T-helper 9 cell (primary cell): ENCODE measurements around the gene AMBP.

ENCODE experiments used
- DNase-seq: peaks from one replicate; pipeline ENCODE4 v3.0.0-alpha.2; 2020
- total RNA-seq, 2 donors: gene quantifications; one replicate each; lab custom pipeline; 2026; lab: John Stamatoyannopoulos, UW

AMBP gene
- 0 reads per million in 2 donors for total RNA-seq

DNA sequence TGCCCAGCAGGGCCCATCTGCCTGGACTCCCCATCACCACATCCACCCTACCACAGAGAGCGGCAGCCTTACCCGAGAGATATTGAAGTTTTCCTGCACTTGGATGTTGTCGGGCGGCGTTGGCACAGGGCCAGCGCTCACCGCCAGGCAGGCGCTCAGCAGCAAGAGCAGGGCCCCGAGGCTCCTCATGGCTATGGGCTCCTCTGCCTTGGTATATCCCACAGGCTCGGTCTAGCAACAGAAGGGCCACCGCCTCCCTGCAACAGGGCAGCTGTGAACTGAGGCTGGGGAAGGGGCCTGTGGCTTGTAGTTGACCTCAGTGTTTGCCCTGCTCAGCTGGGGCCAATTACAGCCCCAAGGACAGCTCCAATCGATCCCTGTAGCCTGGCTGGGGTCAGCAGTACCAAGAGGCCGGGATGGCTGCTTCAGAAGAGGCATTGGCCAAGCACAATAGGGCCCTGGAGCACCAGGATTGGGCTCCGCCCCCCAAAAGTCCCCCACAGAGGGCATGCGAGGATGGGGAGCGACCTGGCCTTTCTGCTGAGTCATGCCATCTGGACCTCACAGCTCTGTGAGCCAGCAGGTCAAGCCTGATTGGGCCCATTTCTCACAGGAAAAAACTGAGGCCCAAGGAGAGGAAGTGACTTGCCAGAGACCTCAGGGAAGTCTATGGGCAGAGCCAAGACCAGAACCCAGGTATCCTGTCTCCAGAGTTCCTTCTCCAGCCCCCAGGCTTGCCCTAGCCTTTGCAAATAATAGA lies at the start of gene AMBP:
Gene AMBP (minus strand): TSS at position 280 of the 760 bp plus-strand sequence. CDS start 91 bp downstream, at position 189.
- DNase-seq, result no peak

DNA sequence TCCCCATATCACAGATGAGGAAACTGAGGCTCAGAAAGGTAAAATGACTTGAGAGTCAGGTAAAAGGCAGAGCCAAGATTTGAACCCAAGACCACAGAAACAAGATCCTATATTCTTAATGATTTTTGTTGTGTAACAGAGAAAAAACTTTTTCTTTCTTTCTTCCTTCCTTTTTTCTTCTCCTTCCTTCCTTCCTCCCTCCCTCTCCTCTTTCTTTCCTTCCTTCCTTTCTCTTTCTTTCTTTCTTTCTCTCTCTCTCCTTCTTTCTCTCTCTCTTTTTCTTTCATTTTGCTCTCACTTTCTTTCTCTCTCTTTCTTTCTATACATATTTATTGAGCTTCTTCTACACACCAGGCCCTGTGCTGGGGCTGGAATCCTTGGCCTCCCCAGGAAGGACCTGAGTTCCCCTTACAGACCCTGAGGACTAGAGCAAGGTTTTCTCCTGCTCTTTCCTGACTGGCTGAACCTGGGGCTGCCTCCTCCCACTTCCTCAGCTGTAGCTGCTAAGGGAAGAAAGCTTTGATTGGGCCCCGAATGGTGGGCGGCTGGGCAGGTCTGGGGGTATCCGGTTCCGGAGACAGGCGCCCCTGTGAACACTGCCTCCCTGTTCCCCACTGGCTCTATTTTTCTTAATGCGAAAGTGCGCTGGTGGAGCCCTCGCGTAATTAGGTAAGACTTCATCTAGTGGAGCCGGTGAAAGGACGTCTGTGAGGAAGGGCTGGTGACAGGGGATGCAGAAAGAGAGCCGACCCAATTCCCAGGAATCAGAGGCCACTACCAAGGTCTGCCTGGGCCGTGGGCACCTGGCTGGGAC lies 48.4 kb upstream of the AMBP start:
- no peak for DNase-seq

DNA sequence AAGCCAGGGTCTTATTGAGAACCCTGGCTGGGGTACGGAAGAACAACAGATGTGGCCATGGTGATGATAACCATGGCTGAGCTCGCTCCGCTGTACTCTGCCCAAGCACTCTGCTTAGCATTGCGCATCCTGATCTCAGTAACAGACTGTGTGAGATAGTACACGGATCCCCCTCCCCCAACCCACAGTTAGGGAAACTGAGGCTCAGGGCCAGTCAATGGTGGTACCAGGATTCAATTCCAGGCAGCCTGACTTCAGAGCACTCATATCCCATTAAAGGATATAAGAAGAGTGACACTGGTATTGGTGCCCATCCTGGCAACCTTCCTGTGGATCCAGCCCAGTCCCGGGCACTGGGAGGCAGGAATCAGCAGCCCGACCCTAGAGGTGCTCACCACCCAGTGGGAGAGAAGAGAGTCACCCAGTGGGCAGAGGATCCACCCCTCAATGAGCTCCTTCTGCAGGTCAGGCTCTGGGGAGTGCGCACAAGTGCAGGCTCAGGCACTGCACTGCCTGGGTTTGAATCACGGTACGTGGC lies 47.4 kb upstream of the AMBP start:
- no peak for DNase-seq

DNA sequence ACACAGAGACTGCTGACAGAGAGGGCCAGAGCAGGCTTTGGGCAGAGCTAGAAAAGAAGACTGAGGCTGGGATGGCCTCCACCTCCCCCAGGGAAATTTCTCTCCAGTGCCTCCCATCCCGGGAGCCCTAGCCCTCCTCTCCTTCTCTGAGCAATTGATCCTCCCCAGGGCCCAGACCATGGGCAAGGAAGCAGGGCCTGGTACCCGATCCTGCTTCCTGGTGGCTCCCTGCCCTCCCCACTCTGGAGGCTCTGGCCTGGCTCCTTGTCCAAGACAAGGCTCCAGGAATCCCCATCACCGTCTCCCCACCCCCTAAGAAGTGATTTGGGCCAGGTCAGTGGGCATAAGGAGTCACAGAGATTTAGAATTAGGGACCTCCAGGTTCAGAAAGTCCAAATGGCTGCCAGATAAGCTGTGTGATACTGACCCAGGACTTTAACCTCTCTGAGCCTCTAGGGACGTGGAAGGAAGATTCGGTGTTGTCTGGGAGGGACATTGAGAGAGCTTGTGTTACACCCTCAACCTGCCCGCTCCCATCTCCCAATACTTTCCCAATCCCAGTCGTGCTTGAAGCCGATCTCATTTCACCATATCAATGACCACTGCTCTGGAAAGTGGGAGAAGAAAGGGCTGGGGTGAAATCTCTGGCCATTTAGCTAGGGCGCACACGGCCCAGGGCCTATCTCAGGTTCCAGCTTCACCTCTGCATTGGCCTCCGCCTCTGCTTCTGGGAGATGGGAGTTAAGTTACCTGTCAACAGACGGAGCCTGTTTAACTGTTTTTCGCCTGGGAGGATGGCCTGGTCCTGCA lies 46.8 kb upstream of the AMBP start:
- no peak for DNase-seq

DNA sequence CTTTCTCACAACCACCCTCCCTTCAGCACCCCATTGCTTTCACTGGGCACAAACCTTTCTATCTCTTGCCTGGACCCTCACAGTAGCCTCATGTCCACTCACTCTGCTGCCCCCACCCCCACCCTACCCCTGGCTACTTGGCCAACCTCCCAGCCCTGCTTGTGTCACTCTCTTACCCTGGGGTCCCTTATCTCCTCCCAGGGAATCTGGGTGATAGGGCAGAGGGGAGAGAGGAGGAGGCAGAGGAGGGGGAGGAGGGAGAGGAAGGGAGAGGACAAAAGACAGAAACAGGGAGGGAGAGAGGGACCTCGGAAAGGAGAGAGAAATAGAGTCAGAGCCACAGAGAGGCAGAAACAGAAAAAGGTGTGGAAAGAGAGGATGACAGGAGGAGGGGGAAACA lies 46.0 kb upstream of the AMBP start:
- DNase-seq, result no peak

DNA sequence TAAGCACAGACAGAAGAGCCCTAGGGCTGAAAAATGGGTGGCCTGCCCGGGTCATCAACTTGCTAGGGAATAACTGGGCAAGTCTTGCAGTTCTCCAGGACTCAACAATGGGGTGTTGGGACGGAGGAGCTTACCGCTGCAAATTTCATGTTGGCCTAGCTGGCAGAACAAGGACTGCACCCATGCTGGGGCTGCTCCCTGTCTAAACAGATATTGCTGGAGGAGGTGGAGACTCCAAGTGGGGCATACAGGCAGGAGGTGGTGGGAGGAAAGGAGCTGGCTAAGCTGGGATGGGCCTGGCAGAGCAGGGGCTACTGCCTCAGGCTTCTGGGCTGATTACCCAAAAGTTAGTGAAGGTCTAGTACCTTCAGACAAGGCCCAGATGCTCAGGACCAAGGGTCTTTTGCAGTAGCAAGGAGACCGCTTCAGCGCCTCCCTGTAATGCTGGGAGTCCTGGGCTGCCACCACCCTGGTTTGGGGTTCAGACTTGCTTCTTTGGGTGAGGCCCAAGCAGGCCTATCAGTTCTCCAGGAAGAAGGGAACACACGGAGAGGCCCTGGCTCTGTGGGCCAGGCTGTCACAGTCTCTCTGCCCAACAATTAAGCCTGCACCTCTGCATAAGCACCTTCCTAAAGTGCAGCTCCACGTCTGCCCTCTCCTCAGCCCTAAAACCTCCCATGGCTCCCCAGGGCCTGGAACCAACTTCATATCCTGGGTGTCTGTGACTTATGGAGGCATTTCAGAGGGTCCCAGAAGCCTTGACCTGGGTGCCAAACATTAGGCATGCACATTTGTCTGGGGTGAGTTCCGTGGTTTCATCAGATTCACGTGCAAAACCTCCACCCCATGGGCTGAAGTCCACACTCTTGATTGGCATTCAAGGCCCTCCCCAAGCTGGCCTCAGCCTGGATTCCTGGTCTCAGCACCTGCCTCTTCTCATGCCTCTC lies 45.2 kb upstream of the AMBP start:
- no peak for DNase-seq

DNA sequence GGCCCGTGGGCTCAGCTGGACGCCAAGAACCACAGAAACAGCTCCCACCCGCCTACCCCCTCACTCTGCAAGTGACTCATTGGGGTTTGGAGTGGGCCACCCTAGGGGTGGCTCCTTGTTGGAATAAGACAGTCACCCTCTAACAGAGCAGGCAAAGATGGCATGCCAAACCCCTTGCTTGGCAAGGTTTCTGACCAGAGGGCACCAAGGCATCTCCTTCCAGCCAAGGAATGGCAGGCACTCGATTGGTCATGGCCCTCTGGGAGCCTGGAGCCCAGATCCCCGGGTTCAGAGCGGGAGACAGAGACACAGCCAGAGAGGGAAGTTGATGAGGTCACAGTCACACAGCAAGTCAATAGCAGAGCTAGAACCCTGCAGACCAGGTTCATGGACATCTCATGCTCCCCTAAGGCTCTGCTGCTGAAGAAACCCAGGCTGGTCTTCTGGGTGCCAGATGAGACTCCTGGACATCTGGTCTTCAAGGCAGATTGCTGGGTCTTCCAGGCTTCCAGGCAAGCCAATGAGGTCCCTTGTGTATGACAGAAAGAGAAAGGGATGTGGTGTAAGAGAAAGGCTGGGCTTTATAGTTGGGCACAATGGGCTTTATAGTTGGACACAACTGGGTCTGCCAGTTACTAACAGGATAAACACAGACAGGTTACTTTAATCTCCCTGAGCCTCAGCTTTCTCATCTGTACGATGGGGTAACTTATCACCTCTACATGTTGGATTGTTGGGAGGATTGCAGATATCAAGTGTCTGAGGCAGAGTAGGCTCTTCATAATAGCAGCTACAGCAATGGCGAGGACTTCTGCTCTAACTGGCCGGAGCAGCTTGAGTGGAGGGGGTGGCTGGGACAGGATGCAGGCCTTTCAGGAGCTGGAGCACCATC lies 44.3 kb upstream of the AMBP start:
- no peak for DNase-seq

DNA sequence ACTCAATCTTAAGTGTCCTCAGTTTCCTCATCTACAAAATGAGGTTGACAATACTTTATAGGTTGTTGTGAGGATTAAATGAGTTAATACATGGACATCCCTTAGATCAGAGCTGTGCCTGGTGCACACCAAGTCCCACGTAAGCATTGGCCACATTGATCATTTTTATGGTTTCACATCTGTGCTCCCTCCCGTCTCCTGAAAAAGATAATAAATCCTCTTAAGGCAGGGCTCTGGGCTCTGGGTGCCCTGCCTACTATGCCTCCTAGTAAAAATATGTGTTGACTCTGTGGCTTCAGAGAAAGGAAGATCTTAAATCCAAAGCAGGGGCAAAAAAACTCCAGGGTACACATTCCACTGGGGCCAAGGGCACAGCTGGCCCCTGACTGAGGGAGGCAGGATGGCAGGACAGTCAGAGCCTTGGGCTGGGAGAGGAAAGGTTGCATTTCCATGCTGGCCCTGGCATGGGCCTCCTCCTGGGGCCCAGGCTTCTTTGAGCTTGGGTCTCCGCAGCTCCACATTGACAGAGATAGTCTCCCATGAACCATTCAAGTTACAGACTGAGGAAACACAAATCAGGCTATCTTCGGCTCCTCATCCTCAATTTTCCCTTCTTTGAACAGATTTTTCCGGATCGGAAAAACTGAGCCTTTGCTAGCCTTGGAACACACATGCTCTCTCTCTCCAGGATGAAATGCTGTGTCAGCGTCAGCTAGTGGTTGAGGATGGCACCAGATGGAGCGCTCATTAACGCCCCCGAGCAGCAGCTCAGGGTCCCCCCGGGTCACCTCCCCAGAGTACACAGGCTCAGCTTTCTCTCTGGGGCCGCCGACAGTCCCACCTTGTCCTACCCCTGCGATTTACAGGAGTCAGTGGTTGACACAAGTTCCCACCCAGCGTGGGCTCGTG lies 43.4 kb upstream of the AMBP start:
- DNase-seq, result no peak

DNA sequence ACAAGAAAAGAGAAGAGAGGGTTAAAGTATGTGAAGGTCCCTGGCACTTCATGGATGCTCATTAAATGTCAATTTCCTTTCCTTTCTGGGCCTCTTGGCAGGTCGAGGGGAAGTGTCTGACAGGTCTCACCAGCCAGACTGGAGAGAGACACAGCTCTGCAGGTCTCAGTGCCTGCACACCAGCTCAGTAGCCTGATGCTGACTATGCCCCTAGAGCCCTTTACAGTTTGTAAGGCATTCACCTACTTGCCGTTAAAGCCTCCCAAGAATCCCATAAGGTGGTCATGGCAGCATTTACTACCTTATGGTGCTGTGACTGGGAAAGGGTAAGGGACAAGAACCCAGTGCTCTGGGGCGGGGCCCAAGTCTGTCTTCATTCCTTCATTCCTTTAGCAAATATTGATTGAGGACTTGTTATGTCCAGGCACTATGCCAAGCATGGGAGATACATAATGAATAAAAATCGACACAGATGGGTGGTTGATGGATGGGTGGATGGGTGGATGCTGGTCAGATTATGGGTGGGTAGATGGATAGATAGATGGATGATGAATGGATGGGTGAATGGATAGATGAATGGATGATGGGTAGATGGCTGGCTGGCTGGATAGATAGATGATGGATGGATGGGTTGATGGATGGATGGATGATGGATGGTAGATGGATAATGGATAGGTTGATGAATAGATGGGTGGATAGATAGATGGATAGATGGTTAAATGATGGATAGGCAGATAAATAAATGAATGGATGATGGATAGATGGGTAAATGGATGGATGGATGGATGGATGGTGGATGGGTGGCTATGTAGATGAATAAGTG lies 42.3 kb upstream of the AMBP start:
- no peak for DNase-seq

DNA sequence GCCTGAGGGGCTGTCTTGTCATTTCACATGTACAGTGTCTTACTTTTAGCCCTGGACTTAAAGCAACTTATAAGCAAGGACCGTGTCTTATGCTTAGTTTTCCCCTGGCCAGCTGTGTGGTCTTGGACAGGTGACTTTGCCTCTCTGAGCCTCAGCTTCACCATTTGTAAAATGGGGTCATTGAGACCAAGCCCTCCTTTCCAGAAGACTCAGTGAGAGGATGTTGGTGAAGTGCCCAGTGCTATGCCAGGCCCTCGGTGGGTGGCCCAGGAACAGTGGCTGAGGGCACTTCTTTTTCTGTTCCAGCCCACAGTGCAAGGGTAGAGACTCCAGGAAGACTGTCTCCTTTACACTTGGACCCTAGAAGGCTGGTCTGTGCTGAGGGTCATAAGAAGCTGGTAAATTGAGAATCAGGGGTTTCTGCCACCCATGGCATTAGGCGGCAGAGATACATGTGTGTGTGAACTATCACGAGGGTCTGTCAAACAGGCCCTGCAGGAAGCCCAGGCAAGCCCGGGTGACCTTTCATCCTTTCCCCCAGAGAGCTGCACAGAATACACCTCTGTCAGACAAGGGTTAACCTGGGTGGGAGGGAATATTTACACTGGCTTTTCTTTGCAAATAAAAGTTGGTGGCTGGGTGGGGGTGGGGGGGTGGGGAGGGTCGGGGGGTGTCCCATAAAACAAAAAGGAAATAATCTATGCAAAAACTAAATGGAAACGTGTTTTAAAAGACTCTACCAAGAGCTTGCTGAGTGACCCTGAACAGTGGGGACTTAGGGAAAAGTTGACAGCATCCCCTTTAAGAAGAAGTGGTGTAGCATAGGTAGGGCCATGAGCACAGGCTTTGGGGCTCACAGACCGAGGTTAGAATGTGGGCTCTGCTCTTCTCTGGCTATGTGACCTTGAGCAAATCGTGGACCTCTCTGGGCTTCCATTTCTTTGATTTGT lies 41.4 kb upstream of the AMBP start:
- DNase-seq, result no peak

DNA sequence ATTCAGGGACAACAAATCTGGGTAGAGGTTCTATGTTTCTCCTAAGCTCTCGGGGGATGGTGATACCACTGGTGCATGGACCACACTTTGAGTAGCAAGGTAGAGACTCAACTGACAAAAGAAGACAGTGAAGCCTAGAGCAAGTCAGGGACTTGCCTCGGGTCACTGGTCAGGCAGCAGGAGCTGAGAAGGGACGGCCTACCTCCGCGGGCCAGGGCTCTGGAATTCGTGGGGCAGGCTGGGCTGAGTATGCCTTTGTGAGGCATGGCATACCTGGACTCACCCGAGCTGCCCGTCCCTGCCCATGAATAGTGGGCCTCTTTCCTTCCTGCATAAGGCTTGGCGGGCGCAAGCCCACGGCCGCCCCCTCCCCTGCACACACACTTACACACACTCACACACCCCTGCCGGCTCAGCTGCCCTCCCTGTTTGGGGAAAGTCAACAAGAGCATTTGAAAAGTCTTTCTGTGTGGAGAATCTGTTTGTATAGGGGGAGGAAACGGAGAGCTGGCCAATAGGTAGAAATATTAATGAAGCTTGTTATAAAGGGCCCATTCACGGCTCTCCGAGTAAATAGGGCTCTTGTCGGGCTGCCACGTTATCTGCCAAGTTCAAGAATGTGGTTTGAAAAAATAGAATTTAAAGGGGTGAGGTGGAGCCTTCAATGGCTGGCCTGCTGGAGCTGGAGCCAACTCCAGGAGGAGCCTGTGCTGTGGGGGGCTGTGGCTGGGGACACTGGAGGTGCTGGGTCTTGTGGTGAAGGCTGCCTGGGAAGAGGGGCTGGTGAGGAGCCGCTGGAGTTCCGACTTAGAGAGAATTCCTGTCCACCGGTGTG lies 40.1 kb upstream of the AMBP start:
- no peak for DNase-seq

DNA sequence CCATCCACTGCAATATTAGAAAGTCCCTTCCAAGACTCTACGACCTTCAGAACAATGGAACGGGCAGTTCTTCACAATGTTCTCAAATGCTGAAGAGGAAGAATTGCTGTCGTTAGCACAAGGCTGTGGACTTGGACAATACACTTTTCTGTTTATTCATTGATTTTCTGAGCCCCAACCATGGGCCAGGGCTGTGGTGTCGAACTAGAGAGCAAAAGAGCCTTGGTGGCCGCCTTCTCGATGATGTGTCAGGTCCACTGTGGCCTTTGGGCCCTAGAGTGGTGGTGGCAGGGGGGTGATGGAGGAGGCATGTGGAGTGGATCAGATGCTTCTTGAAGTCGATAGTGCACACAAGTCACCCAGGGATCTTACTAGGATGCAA lies 39.5 kb upstream of the AMBP start:
- DNase-seq, result no peak

DNA sequence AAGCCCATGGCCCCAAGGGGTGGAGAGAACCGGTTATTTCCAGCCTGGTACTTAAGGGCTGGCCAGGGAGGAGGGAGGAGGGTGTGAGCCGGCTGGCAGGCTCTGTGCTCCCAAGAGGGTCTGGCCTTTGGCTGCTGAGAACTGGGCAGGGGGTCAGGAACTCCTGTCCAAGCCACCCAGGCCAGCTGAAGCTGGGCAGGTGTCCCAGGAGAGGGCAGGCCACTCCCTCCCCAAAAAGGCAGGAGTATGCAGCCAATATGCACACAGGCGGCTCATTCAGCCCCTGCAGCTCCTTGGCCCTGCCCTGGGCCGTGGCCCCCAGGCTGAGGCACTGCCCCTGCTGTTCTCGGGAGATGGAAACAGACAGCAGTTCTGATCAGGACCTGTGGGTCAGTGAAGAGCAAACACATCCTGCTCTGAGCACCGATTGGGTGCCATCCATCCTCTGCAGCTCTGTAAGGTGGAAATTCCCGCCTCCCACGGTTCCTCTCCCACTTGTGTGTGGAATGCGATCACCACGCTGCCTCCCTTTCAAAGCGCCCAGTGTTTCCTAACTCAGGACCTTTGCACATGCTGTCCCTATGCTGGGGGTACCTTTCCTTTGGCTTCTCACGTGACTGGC lies 38.1 kb upstream of the AMBP start:
- no peak for DNase-seq

DNA sequence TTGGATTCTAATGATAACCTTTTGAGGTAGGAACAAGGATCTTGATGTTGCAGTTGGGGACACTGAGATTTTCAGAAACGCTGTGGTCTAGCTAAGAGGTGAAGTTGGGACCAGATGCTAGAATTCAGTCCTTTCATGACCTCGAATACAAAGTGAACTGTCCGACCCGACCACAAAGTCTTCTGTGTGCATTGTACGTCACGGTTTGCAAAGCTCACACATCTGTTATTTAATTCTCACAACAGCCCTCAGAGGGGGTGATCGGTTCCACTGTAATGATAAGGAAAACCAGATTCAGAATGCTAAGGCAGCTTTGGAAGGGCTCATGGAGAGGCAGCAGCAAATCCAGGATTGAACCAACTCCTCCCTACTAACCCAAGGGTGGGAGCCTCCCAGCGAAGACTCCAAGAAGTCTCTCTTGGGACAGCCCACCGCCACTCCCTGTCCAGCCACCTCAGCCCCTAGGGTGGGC lies 37.6 kb upstream of the AMBP start:
- DNase-seq, result no peak

DNA sequence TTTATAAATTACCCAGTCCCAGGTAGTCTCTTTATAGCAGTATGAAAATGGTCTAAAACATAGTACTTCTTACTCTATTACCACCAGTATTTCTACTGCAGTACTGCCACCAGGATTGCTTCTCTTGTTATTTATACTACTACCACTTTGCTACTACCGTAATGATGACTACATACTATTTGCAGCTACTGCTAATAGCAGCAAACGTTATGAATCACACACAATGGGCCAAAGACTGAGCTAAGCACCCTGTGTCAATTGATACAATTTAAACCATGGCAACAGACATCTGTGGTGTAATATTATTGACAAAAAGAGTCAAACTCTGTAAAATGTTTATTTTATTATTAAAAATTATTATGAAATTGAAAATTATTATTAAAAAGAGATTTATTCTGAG lies 36.3 kb upstream of the AMBP start:
- no peak for DNase-seq
